HepG2 (cell line): ENCODE results near the gene CNTD1. TPM values are rescaled to one million over a fixed set of nuclear protein-coding genes. Genes with fewer than 3 reads are reported as not detected.
A peak's percentile ranks its signal among the peaks of the same experiment; 100 is the strongest.

Experiments used
- AGO2 ChIP-seq: fragments of 200-400 bp; formaldehyde crosslinking; optimal IDR thresholded peaks from 2 replicates; pipeline ENCODE3; 2017; ENCODE audit warnings: mild to moderate bottlenecking, low read depth, low read length, moderate library complexity
- DNMT3B ChIP-seq: conservative IDR thresholded peaks from 2 replicates; pipeline ENCODE4 v1.6.1; 2016; ENCODE audit warnings: missing biosample characterization, control low read depth
- HOXA3 ChIP-seq: sonication (generic); formaldehyde crosslinking; IDR thresholded peaks from 2 replicates; pipeline ENCODE4 v1.5.0; 2020; ENCODE audit warnings: missing genetic modification reagents
- KLF16 ChIP-seq, 2 experiments: sonication (generic) in 1 of 2; formaldehyde crosslinking in 1 of 2; IDR thresholded peaks; 2 replicates each; pipeline versions ENCODE4 v1.6.1 to v1.8.0; 2016 to 2023; ENCODE audit warnings: missing genetic modification reagents in 2 of 2, missing compliant biosample characterization in 1 of 2
- MBD4 ChIP-seq: IDR thresholded peaks from 2 replicates; pipeline ENCODE4 v1.6.1; 2012; ENCODE audit warnings: low read length, inconsistent platforms, borderline replicate concordance
- PHF21A ChIP-seq: sonication (generic); formaldehyde crosslinking; IDR thresholded peaks from 2 replicates; pipeline ENCODE4 v1.5.0; 2020; ENCODE audit warnings: mild to moderate bottlenecking, missing genetic modification reagents
- PHF8 ChIP-seq: sonication (generic); formaldehyde crosslinking; IDR thresholded peaks from 2 replicates; pipeline ENCODE4 v1.5.0; 2020; ENCODE audit warnings: missing genetic modification reagents
- TOE1 ChIP-seq: sonication (generic); formaldehyde crosslinking; IDR thresholded peaks from 2 replicates; pipeline ENCODE4 v1.4.0; 2020; ENCODE audit warnings: mild to moderate bottlenecking, missing genetic modification reagents
- ZBTB42 ChIP-seq: sonication (generic); formaldehyde crosslinking; IDR thresholded peaks from 2 replicates; pipeline ENCODE4 v1.5.0; 2020; ENCODE audit warnings: mild to moderate bottlenecking, missing genetic modification reagents
- ZFP90 ChIP-seq: sonication (generic); formaldehyde crosslinking; IDR thresholded peaks from 2 replicates; pipeline ENCODE4 v1.8.0; 2022; ENCODE audit warnings: missing genetic modification reagents, mild to moderate bottlenecking, inconsistent platforms, borderline replicate concordance
- ZFX ChIP-seq: sonication (generic); formaldehyde crosslinking; IDR thresholded peaks from 2 replicates; pipeline ENCODE4 v1.4.0; 2020; ENCODE audit warnings: mild to moderate bottlenecking, low read depth, missing genetic modification reagents, moderate library complexity
- ZNF276 ChIP-seq: sonication (generic); formaldehyde crosslinking; IDR thresholded peaks from 2 replicates; pipeline ENCODE4 v1.4.0; 2020; ENCODE audit warnings: mild to moderate bottlenecking, low read depth, missing genetic modification reagents
- ZNF333 ChIP-seq: sonication (generic); formaldehyde crosslinking; IDR thresholded peaks from 2 replicates; pipeline ENCODE4 v1.4.0; 2020; ENCODE audit warnings: mild to moderate bottlenecking, missing genetic modification reagents, borderline replicate concordance
- ZNF562 ChIP-seq: sonication (generic); formaldehyde crosslinking; IDR thresholded peaks from 2 replicates; pipeline ENCODE4 v1.8.0; 2022; ENCODE audit warnings: missing genetic modification reagents, borderline replicate concordance
- ZNF598 ChIP-seq: sonication (generic); formaldehyde crosslinking; IDR thresholded peaks from 2 replicates; pipeline ENCODE4 v1.5.1; 2020; ENCODE audit warnings: mild to moderate bottlenecking, missing genetic modification reagents, borderline replicate concordance
- ZNF672 ChIP-seq: sonication (generic); formaldehyde crosslinking; IDR thresholded peaks from 2 replicates; pipeline ENCODE4 v1.8.1; 2022; ENCODE audit warnings: missing genetic modification reagents
- ZNF784 ChIP-seq: sonication (generic); formaldehyde crosslinking; IDR thresholded peaks from 2 replicates; pipeline ENCODE4 v1.5.1; 2020; ENCODE audit warnings: missing genetic modification reagents, mild to moderate bottlenecking, borderline replicate concordance
- polyA plus RNA-seq, 8 experiments: library from polyadenylated mRNA; depleted of rRNA in 3 of 8; stranded (reverse) in 7 of 8; unstranded in 1 of 8; fragments of >200 nt; fragmentation: Illumina TruSeq in 4 of 8; extraction: Trizol in 4 of 8; gene quantifications; 2 replicates each; pipeline versions ENCODE4 v1.2.1 to v1.2.3, GENCODE V29; 2011 to 2016; ENCODE audit warnings: low read depth in 4 of 8, missing spikeins in 1 of 8, mixed read lengths in 1 of 8; ENCODE audit not compliant: insufficient read depth in 1 of 8
- total RNA-seq, 5 experiments: library from RNA; depleted of rRNA; stranded (reverse); fragments of >200 nt; fragmentation: Illumina TruSeq; extraction: Trizol; gene quantifications; 2 replicates each; pipeline ENCODE4 v1.2.3, GENCODE V29; 2016; ENCODE audit warnings: low read depth in 1 of 5
- TF ChIP-seq, protein P1 (sequence below): sonication (generic); formaldehyde crosslinking; IDR thresholded peaks from 2 replicates; pipeline ENCODE4 v1.8.1; 2022; ENCODE audit warnings: low read depth, mild to moderate bottlenecking, missing genetic modification reagents
- TF ChIP-seq, protein P2 (sequence below): sonication (generic); formaldehyde crosslinking; IDR thresholded peaks from 2 replicates; pipeline ENCODE4 v1.4.0; 2020; ENCODE audit warnings: missing genetic modification reagents, borderline replicate concordance
- TF ChIP-seq, protein P3 (sequence below): IDR thresholded peaks from 2 replicates; pipeline ENCODE4 v1.6.1; 2016

The CNTD1 gene
- total and polyA plus RNA-seq, 2 of the 13 experiments (the other 11 are each of a cell fraction or from before 2014, with no cell fraction given) = 0.11 to 0.15 TPM

- TF ChIP-seq, protein P1, sequence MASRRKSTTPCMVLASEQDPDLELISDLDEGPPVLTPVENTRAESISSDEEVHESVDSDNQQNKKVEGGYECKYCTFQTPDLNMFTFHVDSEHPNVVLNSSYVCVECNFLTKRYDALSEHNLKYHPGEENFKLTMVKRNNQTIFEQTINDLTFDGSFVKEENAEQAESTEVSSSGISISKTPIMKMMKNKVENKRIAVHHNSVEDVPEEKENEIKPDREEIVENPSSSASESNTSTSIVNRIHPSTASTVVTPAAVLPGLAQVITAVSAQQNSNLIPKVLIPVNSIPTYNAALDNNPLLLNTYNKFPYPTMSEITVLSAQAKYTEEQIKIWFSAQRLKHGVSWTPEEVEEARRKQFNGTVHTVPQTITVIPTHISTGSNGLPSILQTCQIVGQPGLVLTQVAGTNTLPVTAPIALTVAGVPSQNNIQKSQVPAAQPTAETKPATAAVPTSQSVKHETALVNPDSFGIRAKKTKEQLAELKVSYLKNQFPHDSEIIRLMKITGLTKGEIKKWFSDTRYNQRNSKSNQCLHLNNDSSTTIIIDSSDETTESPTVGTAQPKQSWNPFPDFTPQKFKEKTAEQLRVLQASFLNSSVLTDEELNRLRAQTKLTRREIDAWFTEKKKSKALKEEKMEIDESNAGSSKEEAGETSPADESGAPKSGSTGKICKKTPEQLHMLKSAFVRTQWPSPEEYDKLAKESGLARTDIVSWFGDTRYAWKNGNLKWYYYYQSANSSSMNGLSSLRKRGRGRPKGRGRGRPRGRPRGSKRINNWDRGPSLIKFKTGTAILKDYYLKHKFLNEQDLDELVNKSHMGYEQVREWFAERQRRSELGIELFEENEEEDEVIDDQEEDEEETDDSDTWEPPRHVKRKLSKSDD (CRISPR knock-in tag) = peak; percentile 22; the same call in 1 of the 2 replicates
- TF ChIP-seq KLF16 (CRISPR knock-in tag; IDR thresholded peaks at IDR 0.05) (peak in 1 of 2 experiments; percentile 92; a peak in 2 of 4 replicates), PHF21A (peak; percentile 89), MBD4 (no peak), ZNF562 (CRISPR knock-in tag) (no peak), PHF8 (CRISPR knock-in tag) (peak; percentile 62; the same call in 1 of the 2 replicates), DNMT3B (CRISPR knock-in tag) (0 out of 2 replicates have a peak, but pooled peaks have one; percentile 67), ZBTB42 (CRISPR knock-in tag) (no peak), ZNF333 (CRISPR knock-in tag) (0 out of 2 replicates have a peak, but pooled peaks have one; percentile 54), ZNF598 (CRISPR knock-in tag) (no peak), ZNF276 (no peak), HOXA3 (CRISPR knock-in tag) (peak; percentile 79), AGO2 (peak; percentile 98), ZNF784 (CRISPR knock-in tag) (no peak), ZFX (CRISPR knock-in tag) (peak; percentile 60), ZNF672 (CRISPR knock-in tag) (no peak), ZFP90 (no peak; the same call in 1 of the 2 replicates), TOE1 (CRISPR knock-in tag) (0 out of 2 replicates have a peak, but pooled peaks have one; percentile 43)
- TF ChIP-seq, protein P2, sequence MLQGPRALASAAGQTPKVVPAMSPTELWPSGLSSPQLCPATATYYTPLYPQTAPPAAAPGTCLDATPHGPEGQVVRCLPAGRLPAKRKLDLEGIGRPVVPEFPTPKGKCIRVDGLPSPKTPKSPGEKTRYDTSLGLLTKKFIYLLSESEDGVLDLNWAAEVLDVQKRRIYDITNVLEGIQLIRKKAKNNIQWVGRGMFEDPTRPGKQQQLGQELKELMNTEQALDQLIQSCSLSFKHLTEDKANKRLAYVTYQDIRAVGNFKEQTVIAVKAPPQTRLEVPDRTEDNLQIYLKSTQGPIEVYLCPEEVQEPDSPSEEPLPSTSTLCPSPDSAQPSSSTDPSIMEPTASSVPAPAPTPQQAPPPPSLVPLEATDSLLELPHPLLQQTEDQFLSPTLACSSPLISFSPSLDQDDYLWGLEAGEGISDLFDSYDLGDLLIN (CRISPR knock-in tag) = 0 out of 2 replicates have a peak, but pooled peaks have one; percentile 50
- TF ChIP-seq, protein P3, sequence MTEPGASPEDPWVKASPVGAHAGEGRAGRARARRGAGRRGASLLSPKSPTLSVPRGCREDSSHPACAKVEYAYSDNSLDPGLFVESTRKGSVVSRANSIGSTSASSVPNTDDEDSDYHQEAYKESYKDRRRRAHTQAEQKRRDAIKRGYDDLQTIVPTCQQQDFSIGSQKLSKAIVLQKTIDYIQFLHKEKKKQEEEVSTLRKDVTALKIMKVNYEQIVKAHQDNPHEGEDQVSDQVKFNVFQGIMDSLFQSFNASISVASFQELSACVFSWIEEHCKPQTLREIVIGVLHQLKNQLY (CRISPR knock-in tag) = peak; percentile 88
Measured at GRCh38 chr17:42779936-42780850, 18.5 kb upstream of the CNTD1 start, which contains the start of gene WNK4 (continued).
